Activated CD4-positive, alpha-beta T cell treated with anti-CD3 and anti-CD28 coated beads for 1 hour (primary cell): ENCODE measurements around the gene NAMPT.

Experiments
- DNase-seq: peaks from one replicate; pipeline ENCODE4 v3.0.0-alpha.2; 2020

The NAMPT gene

GRCh38 chr7:106270122-106270977, 14.4 kb downstream of the NAMPT start:
- DNase-seq = no peak

- no peak for DNase-seq
These were observed 15.4 kb downstream of the NAMPT start for GRCh38 chr7:106269254-106269961.

- DNase-seq = no peak
These were observed 19.6 kb downstream of the NAMPT start for GRCh38 chr7:106265133-106265532.

GRCh38 chr7:106262221-106262881, 22.4 kb downstream of the NAMPT start:
- no peak for DNase-seq

- DNase-seq = no peak
These were observed 24.6 kb downstream of the NAMPT start for GRCh38 chr7:106260136-106260561.

GRCh38 chr7:106258789-106259188, 26.0 kb downstream of the NAMPT start:
- DNase-seq = no peak

- no peak for DNase-seq
These were observed 27.0 kb downstream of the NAMPT start for GRCh38 chr7:106257752-106258151.

GRCh38 chr7:106256144-106256543, 28.6 kb downstream of the NAMPT start:
- no peak for DNase-seq

GRCh38 chr7:106255246-106255645, 29.5 kb downstream of the NAMPT start:
- DNase-seq = no peak

GRCh38 chr7:106254525-106255116, 30.2 kb downstream of the NAMPT start:
- no peak for DNase-seq

GRCh38 chr7:106252568-106252967, 32.2 kb downstream of the NAMPT start:
- no peak for DNase-seq

GRCh38 chr7:106249488-106249887, 35.3 kb downstream of the NAMPT start:
- no peak for DNase-seq

- DNase-seq = no peak
These were observed 36.2 kb downstream of the NAMPT start for GRCh38 chr7:106248600-106248999.

- DNase-seq = no peak
These were observed 36.9 kb downstream of the NAMPT start for GRCh38 chr7:106247841-106248240.

GRCh38 chr7:106246902-106247711, 37.7 kb downstream of the NAMPT start:
- DNase-seq = no peak

GRCh38 chr7:106243893-106244292, 40.9 kb downstream of the NAMPT start:
- no peak for DNase-seq

GRCh38 chr7:106239406-106239805, 45.4 kb downstream of the NAMPT start:
- no peak for DNase-seq

GRCh38 chr7:106238830-106239229, 46.0 kb downstream of the NAMPT start:
- no peak for DNase-seq

- DNase-seq = no peak
These were observed 48.7 kb downstream of the NAMPT start for GRCh38 chr7:106236065-106236464.

- DNase-seq = no peak
These were observed 50.4 kb downstream of the NAMPT start for GRCh38 chr7:106234425-106234824.

- no peak for DNase-seq
These were observed 52.8 kb downstream of the NAMPT start for GRCh38 chr7:106231856-106232490.

GRCh38 chr7:106225856-106226255, 58.9 kb downstream of the NAMPT start:
- no peak for DNase-seq
